Activated T-helper 1 cell treated with Interleukin-2 at 50 U/mL for 16 hours (primary cell): Measurements from ENCODE around the gene CAMSAP2.
A peak's percentile ranks its signal among the peaks of the same experiment; 100 is the strongest.

Experiments used
- DNase-seq: peaks from one replicate; pipeline ENCODE4 v3.0.0-alpha.2; 2020; ENCODE audit warnings: low read depth

CAMSAP2 gene

DNA sequence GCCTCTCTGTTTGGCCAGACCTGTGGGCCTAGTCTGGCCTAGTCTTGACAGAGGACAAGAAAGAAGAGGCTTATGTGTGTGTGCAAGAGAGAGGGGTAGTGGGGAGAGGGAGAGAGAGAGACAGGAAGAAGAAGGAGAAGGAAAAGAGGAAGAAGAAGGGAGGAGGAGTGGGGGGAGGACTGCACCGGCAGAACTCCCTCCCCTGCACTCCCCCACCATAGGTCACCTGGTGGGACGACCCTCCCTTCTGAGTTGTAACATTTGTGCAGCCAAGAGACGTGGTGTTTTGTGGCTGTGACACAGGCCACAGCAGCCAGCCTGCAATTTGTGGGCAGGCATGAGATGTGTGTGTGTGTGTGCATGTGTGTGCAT is 160.3 kb downstream of the CAMSAP2 start:
- DNase-seq = no peak

DNA sequence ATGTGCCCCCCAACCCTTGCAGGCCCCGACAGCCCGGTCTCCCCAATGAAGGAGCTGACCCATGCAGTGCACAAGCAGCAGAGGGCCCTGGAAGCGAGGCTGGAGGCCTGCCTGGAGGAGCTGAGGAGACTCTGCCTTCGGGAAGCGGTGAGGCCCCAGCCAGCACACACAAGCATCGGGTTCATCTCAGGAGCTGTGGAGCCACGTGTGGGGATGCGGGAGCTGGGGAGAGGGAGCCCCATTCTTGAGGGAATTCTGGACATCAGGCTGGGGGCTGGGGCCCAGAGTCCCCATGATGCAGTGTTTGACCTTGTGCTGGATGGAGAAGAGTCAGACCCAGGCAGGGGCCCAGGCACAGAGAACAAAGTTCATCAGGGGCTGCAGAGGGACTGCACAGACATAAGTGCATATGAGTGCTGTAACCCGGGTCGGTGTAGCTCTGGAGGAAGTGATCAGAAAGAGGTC is 160.8 kb downstream of the CAMSAP2 start:
- no peak for DNase-seq

- no peak for DNase-seq
Observed at GRCh38 chr1:200899954-200900867, 161.5 kb downstream of the CAMSAP2 start.

DNA sequence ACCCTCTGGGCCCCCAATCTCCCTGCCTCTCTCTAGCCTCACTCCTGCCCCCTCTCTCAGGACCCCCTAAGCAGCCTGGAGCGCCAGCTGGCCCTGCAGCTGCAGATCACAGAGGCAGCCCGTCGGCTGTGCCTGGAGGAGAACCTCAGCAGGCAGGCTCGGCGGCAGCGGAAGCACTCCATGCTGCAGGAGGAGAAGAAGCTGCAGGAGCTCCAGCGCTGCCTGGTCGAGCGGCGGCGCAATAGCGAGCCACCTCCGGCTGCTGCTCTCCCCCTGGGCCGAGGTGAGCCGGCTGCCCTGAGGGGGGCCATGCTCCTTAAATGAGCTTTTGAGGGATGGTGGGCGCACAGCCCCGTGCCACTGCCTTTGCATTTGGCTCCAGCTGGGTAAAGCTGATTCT is 162.2 kb downstream of the CAMSAP2 start:
- no peak for DNase-seq

GRCh38 chr1:200901350-200901749 is 162.7 kb downstream of the CAMSAP2 start:
- DNase-seq = no peak

- no peak for DNase-seq
Observed at GRCh38 chr1:200901796-200902444, 163.2 kb downstream of the CAMSAP2 start.

- DNase-seq = no peak
Observed at GRCh38 chr1:200903793-200904192, 165.1 kb downstream of the CAMSAP2 start.

DNA sequence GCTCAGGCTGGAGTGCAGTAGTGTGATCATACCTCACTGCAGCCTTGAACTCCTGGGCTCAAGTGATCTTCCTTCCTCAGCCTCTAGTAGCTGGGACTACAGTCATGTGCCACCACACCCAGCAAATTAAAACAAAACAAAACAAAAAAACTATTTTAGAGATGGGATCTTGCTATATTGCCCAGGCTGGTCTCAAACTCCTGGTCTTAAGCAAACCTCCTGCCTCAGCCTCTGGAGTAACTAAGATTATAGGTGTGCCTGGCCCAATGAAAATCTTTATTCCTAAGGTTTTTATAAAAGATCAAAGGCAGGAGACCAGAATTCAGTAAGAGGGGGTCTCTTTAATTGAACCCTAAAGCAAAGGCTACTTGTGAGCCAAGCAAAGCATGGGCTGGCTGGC is 166.1 kb downstream of the CAMSAP2 start:
- no peak for DNase-seq

- peak; percentile 12 for DNase-seq
Observed at GRCh38 chr1:200905411-200906052, 166.8 kb downstream of the CAMSAP2 start.

DNA sequence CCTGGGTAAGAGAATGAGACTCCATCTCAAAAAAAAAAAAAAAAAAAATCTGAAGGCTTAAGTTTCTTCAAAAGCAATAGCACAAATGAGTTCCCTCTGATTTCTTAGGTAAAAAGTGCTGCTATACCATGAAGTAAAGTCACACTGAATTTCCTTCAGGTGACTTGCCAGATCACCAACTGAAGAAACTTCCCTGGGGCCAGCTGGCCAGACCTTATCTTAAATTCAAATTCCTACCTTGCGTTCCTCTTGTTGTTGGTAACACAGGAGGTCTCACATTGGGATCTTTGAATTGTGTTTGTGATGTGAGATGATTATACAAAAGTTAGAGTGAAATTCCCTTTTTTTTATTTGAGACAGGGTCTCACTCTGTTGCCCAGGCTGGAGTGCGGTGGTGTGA is 167.8 kb downstream of the CAMSAP2 start:
- no peak for DNase-seq

DNA sequence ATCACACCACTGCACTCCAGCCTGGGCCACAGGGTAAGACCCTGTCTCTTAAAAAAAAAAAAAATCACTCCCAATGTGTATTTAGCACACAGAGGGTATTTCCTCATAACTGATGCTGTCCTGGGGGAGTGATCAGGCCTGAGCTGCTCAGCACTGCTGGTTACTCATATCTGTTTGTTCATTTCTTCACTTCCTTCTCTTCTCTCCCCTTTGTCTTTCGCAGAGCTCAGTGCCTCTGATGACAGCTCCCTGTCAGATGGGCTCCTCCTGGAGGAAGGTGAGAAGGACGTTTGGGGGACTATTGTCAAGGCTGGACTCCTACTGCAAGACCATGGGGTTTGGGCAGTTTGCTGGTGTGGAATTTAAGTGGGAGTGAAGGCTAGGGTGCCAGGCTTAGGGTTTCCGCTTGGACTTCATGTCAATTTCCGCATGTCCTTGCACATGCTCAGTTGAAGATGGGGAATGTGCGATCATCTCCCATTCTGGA is 169.0 kb downstream of the CAMSAP2 start:
- DNase-seq = no peak

- no peak for DNase-seq
Observed at GRCh38 chr1:200908191-200908868, 169.6 kb downstream of the CAMSAP2 start.

DNA sequence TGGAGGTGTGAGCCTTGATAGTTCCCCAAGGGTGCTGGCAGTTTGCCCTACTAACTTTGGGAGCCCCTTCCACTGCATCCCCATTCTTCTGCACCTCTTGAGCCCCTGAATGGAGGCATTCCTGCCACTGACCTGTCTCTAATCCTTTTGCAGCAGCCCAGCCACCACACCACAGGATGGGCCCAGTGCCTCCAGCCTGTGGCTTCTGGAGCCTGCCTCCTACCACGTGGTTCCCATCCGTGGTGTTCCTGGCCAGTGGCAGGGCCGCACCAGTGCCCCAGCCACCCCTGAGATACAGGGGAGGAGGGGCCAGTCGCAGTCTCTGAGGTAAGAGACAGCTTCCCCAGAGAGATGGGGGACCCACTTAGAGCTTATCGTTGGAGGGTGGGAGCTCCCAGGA is 170.4 kb downstream of the CAMSAP2 start:
- no peak for DNase-seq

DNA sequence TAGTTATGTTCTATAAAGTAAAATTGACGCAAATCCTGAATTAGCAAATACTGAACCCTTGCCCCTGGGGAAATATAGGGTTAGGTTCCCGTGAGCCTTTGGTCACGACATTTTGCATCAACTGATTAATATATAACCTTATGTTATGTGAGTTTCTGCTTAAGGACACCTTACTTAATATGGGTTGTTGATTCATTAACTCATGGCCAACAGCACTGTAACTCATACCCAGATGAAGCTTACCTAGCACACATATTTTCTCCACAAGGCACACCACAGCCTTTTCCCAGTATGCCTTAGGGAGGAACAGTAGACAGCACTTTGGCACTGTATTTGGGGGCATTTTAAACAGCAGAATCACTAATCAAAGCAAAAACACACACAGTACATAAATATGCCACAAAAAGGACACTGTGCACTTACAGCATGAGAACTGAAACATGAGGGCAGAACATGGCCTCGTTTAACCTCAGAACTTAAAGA is 171.1 kb downstream of the CAMSAP2 start:
- DNase-seq = no peak
